Thyroid gland (tissue), 4 donors: Measurements from ENCODE around the gene TET1. TPM values are rescaled to one million over a fixed set of nuclear protein-coding genes. Genes with fewer than 3 reads are reported as not detected.
"Not testable (repeated sequence)": the region's sequence is repeated elsewhere in the genome, so short reads cannot be mapped to it uniquely, and the experiment has no call there.

Source experiments
- DNase-seq, 2 donors: peaks; one replicate each; pipeline ENCODE4 v3.0.0-alpha.2; 2019
- H3K27ac ChIP-seq, 3 donors: fragments of 200-600 bp; sonication (generic); 1 replicate in 2 of 3; 2 replicates in 1 of 3; pipeline ENCODE4 v1.5.1; 2016 to 2019; ENCODE audit warnings: mild to moderate bottlenecking in 1 of 3, moderate library complexity in 1 of 3
- H3K27me3 ChIP-seq: fragments of 200-600 bp; sonication (generic); one replicate; pipeline ENCODE4 v1.5.1; 2019
- H3K36me3 ChIP-seq, 2 donors: fragments of 200-600 bp; sonication (generic); one replicate each; pipeline ENCODE4 v1.5.1; 2016 to 2019
- H3K4me1 ChIP-seq, 2 donors: fragments of 200-600 bp; sonication (generic); one replicate each; pipeline ENCODE4 v1.5.1; 2017 to 2019
- H3K4me3 ChIP-seq, 3 donors: fragments of 200-600 bp; sonication (generic); replicated peaks in 1 of 3; 1 replicate in 2 of 3; 2 replicates in 1 of 3; pipeline ENCODE4 v1.5.1; 2016; ENCODE audit warnings: mild to moderate bottlenecking in 1 of 3
- H3K9me3 ChIP-seq: fragments of 200-600 bp; sonication (generic); one replicate; pipeline ENCODE4 v1.5.1; 2017
- CTCF ChIP-seq, 6 experiments: fragments of 200-600 bp in 3 of 6; fragments of 450-650 bp in 3 of 6; sonication (generic) in 3 of 6; IDR thresholded peaks; one replicate each; pipeline ENCODE4 v1.5.1; 2016 to 2019; ENCODE audit warnings: antibody characterized with exemption in 6 of 6, mild to moderate bottlenecking in 2 of 6, inconsistent platforms in 1 of 6, moderate library complexity in 1 of 6
- POLR2A ChIP-seq, 2 donors: fragments of 450-650 bp; IDR thresholded peaks; one replicate each; pipeline ENCODE4 v1.6.1; 2017; ENCODE audit warnings: antibody characterized with exemption in 2 of 2, mild to moderate bottlenecking in 2 of 2, moderate library complexity in 1 of 2
- WGBS, 2 donors: methylation state at CpG; one replicate each; pipeline ENCODE4 v1.1.5; 2017; 5-methylcytosine and 5-hydroxymethylcytosine counted together
- intact Hi-C: fragments of 100-400 bp; cut with DNase I; formaldehyde crosslinking; loops from one replicate; pipeline ENCODE4 v1.15.1; 2023
- total RNA-seq, 4 donors: library from RNA; depleted of rRNA; stranded (reverse); fragments of >200 nt; gene quantifications; one replicate each; pipeline ENCODE4 v1.2.3, GENCODE V29; 2016

The TET1 gene
- total RNA-seq, 4 donors from 2014 or later = 7.4 to 11.4 (median 9.7) TPM

- H3K4me3 ChIP-seq = no peak overlapping the region
- intact Hi-C loops = loop anchor here (5.0 kb wide), 1 partner anchor 42 kb away; the partner anchor contains the start of gene TET1
- peaks cover 17 to 24% of the 10 kb centered on the region in 2 donors for H3K4me1 ChIP-seq
- no peak overlapping the region for H3K27ac ChIP-seq
- TF ChIP-seq CTCF (IDR thresholded peaks at IDR 0.05) (no peak), POLR2A (IDR thresholded peaks at IDR 0.05) (no peak)
- 93 to 96% methylated on average over 1 of the region's 1 CpG for WGBS, 2 donors
- DNase-seq = no peak
- H3K36me3 ChIP-seq = no peaks in the 10 kb centered on the region
- no peaks in the 10 kb centered on the region for H3K9me3 ChIP-seq
- H3K27me3 ChIP-seq = no peaks in the 10 kb centered on the region
Observed at GRCh38 chr10:68604441-68604840, 44.3 kb downstream of the TET1 start.

DNA sequence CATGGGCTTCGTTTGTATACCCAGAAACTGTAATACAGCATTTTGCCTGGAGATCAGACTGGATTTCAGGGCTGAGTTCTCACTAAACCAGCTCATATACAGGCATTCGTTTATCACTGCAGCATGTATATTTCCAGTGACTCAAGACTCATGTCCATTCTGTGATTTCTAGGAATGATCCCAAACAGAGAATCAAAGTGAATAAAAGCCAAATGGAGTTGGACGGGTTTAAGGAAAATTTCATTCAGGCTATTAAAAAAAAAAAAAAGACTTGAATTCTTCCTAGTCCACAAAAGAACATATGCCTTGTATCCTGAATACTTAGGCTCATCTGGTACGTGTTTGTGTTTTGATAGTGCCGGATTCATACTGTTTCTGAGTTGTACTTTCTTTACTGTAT lies 46.8 kb downstream of the TET1 start:
- H3K27me3 ChIP-seq = no peaks in the 10 kb centered on the region
- H3K4me1 ChIP-seq = peaks cover 6% of the 10 kb centered on the region in 2 donors
- H3K9me3 ChIP-seq = no peaks in the 10 kb centered on the region
- TF ChIP-seq POLR2A (IDR thresholded peaks at IDR 0.05) = no peak
- no peak for TF ChIP-seq CTCF (IDR thresholded peaks at IDR 0.05)
- 72 to 78% methylated on average over 5 of the region's 5 CpGs for WGBS, 2 donors
- H3K4me3 ChIP-seq = no peak overlapping the region
- no peak overlapping the region for H3K27ac ChIP-seq
- intact Hi-C loops = no loop called here
- no peak for DNase-seq
- H3K36me3 ChIP-seq = no peaks in the 10 kb centered on the region

- 97 to 99% methylated on average over 10 of the region's 10 CpGs for WGBS, 2 donors
Observed at GRCh38 chr10:68610023-68610422, 49.9 kb downstream of the TET1 start.

GRCh38 chr10:68611227-68611626 lies 51.1 kb downstream of the TET1 start:
- no peak for DNase-seq
- no peak overlapping the region for H3K27ac ChIP-seq
- no peaks in the 10 kb centered on the region for H3K9me3 ChIP-seq
- no peaks in the 10 kb centered on the region for H3K27me3 ChIP-seq
- TF ChIP-seq CTCF (IDR thresholded peaks at IDR 0.05) (no peak), POLR2A (IDR thresholded peaks at IDR 0.05) (no peak)
- H3K4me3 ChIP-seq = no peak overlapping the region
- no peaks in the 10 kb centered on the region for H3K4me1 ChIP-seq
- intact Hi-C loops = no loop called here
- no peaks in the 10 kb centered on the region for H3K36me3 ChIP-seq
- WGBS, 2 donors = 87 to 94% methylated on average over 3 of the region's 3 CpGs

More at GRCh38 chr10:68610023-68610422, 49.9 kb downstream of the TET1 start:
- H3K4me3 ChIP-seq, H3K36me3 ChIP-seq, H3K9me3 ChIP-seq, intact Hi-C loops, H3K27me3 ChIP-seq, DNase-seq, H3K4me1 ChIP-seq, H3K27ac ChIP-seq: not testable (repeated sequence)

DNA sequence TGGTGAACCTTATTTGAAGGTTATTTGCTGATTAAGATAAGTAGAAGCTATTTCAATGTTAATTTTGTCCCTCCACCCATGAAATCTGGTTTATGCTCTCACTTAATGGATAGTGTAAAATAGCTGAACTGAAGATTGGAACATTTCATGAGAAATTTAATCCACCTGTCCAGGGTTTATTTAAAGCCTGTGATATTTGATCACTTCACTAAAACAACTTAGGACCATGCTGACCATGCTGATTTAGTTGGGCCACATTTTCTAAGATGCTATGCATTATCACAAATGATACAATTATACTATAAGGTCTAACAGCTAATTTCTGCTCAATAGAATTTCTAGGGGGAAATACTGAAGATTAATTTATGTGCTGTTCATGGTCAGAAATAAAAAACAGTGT lies 53.8 kb downstream of the TET1 start:
- H3K36me3 ChIP-seq, DNase-seq, intact Hi-C loops, H3K4me1 ChIP-seq, H3K4me3 ChIP-seq, H3K27me3 ChIP-seq, H3K27ac ChIP-seq, H3K9me3 ChIP-seq: not testable (repeated sequence)

DNA sequence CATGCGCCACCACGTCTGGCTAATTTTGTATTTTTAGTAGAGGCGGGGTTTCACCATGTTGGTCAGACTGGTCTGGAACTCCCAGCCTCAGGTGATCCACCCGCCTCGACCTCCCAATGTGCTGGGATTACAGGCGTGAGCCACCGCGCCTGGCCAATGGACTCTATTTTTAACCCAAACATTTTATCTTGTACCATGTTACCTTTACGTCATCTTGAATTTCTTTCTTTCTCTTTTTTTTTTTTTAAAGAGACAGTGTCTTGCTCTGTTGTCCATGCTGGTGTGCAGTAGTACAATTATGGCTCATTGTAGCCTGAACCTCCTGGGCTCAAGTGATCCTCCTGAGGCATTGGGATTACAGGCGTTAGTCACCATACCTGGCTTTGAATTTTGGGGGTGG lies 57.6 kb downstream of the TET1 start:
- WGBS, 2 donors = 94 to 97% methylated on average over 10 of the region's 10 CpGs
- DNase-seq, H3K9me3 ChIP-seq, intact Hi-C loops, H3K27ac ChIP-seq, H3K27me3 ChIP-seq, H3K36me3 ChIP-seq, H3K4me3 ChIP-seq: not testable (repeated sequence)
- H3K4me1 ChIP-seq = peaks cover 6 to 11% of the 10 kb centered on the region in 2 donors

DNA sequence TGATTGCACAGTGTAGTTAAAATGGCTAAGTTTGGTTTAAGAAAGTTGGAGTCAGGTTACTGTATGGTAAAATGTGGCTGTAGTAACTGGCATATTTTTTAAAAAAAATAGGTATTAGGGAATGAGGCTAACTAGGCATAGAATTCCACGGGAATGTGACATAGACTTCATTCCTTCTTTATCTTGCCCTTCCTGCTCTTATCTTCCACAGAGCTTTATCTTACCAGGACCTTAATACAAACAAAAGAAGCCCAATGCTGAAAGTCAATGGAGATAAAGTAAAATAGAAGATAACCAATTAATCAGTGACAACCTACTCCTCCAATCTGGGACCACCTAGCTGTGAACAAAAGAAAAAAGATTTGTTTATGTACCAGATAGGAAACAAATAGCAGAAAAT lies 58.1 kb downstream of the TET1 start:
- 0 to 93% methylated on average over 1 of the region's 1 CpG for WGBS, 2 donors
- Histone ChIP-seq H3K27me3 (no peaks in the 10 kb centered on the region), H3K9me3 (no peaks in the 10 kb centered on the region), H3K4me1 (peaks cover 11 to 16% of the 10 kb centered on the region in 2 donors), H3K4me3 (no peak overlapping the region), H3K27ac (no peak overlapping the region), H3K36me3 (no peaks in the 10 kb centered on the region)
- DNase-seq = no peak
- TF ChIP-seq POLR2A (IDR thresholded peaks at IDR 0.05) (no peak), CTCF (IDR thresholded peaks at IDR 0.05) (no peak)
- intact Hi-C loops = no loop called here
